Lung (tissue), 12 donors: ENCODE data around the gene RBM27. TPM values are rescaled to one million over a fixed set of nuclear protein-coding genes. Genes with fewer than 3 reads are reported as not detected.
"Not testable (repeated sequence)": the region's sequence is repeated elsewhere in the genome, so short reads cannot be mapped to it uniquely, and the experiment has no call there.

ENCODE experiments used
- ATAC-seq: fragments of 200-7000 bp; cut with Tn5 transposase; one replicate; pipeline ENCODE4 v1.9.1; 2020; ENCODE audit warnings: moderate number of reproducible peaks; ENCODE audit not compliant: insufficient read depth, low FRiP score
- DNase-seq, 3 donors: peaks; one replicate each; pipeline ENCODE4 v3.0.0-alpha.2; 2013 to 2017
- H3K27ac ChIP-seq, 2 donors: one replicate each; pipeline ENCODE4 v1.5.1; 2013; ENCODE audit warnings: mild to moderate bottlenecking in 2 of 2, moderate library complexity in 2 of 2, control low read depth in 1 of 2, inconsistent platforms in 1 of 2, low read depth in 1 of 2, low read length in 1 of 2
- H3K27me3 ChIP-seq, 3 donors: one replicate each; pipeline ENCODE4 v1.5.1; 2013; ENCODE audit warnings: low read length in 2 of 3; ENCODE audit not compliant: control insufficient read depth in 3 of 3, insufficient read depth in 3 of 3
- H3K36me3 ChIP-seq, 4 donors: one replicate each; pipeline ENCODE4 v1.5.1; 2013; ENCODE audit warnings: low read length in 4 of 4, mild to moderate bottlenecking in 1 of 4, moderate library complexity in 1 of 4; ENCODE audit not compliant: control insufficient read depth in 4 of 4, insufficient read depth in 4 of 4
- H3K4me1 ChIP-seq, 5 donors: one replicate each; pipeline ENCODE4 v1.5.1; 2013; ENCODE audit warnings: low read length in 5 of 5, mild to moderate bottlenecking in 2 of 5, moderate library complexity in 1 of 5; ENCODE audit not compliant: control insufficient read depth in 5 of 5, insufficient read depth in 5 of 5
- H3K4me3 ChIP-seq: one replicate; pipeline ENCODE4 v1.5.1; 2013; ENCODE audit warnings: mild to moderate bottlenecking, control low read depth, moderate library complexity
- H3K9ac ChIP-seq, 2 donors: one replicate each; pipeline ENCODE4 v1.5.1; 2013; ENCODE audit warnings: low read length in 2 of 2, control low read depth in 1 of 2; ENCODE audit not compliant: insufficient read depth in 1 of 2
- H3K9me3 ChIP-seq, 4 donors: one replicate each; pipeline ENCODE4 v1.5.1; 2013; ENCODE audit warnings: low read length in 3 of 4, mild to moderate bottlenecking in 1 of 4, moderate library complexity in 1 of 4; ENCODE audit not compliant: control insufficient read depth in 4 of 4, insufficient read depth in 3 of 4
- CTCF ChIP-seq: IDR thresholded peaks from 2 replicates; pipeline ENCODE4 v1.5.1; 2012; ENCODE audit warnings: mild to moderate bottlenecking; ENCODE audit errors: control extremely low read depth, extremely low read depth
- WGBS, 2 donors: extraction: QIAGEN DNeasy Blood & Tissue Kit; methylation state at CpG; one replicate each; pipeline ENCODE4 v1.1.7; 2013; 5-methylcytosine and 5-hydroxymethylcytosine counted together
- polyA plus RNA-seq, 2 donors: library from polyadenylated mRNA; stranded (reverse); fragments of 200-250 nt; gene quantifications; one replicate each; pipeline ENCODE4 v1.2.1, GENCODE V29; 2013
- total RNA-seq, 2 donors: library from RNA; depleted of rRNA in 1 of 2; stranded (reverse); fragments of >200 nt in 1 of 2; gene quantifications; one replicate each; pipeline ENCODE4 v1.2.1, GENCODE V29; 2014 to 2021
- donor health status: control.
- donor health status: control.
- donor health status: Bipolar disorder and iron deficiency.
- donor health status: healthy.
- donor health status: DM: yes; HTN: yes; CAD: no.

Gene RBM27
- total and polyA plus RNA-seq, 4 donors = 6.2 to 41.8 (median 9.7) TPM

- no peak overlapping the region for H3K4me3 ChIP-seq
- peaks cover 18 to 38% (median 33%) of the 10 kb centered on the region in 4 donors for H3K36me3 ChIP-seq
- ATAC-seq (no peak), DNase-seq (no peak)
- peaks cover 0 to 3% (median 0%) of the 10 kb centered on the region in 4 donors for H3K9me3 ChIP-seq
- 94 to 97% methylated on average over 1 of the region's 1 CpG for WGBS, 2 donors
- no peaks in the 10 kb centered on the region for H3K27me3 ChIP-seq
- TF ChIP-seq CTCF = no peak
- H3K27ac ChIP-seq = no peak overlapping the region
- H3K9ac ChIP-seq = no peak overlapping the region
- H3K4me1 ChIP-seq = no peaks in the 10 kb centered on the region
Measured at GRCh38 chr5:146165460-146165859, 37.9 kb upstream of the RBM27 start.

GRCh38 chr5:146165903-146166302, 37.5 kb upstream of the RBM27 start:
- WGBS, 2 donors = 83 to 96% methylated on average over 1 of the region's 1 CpG
- no peak for ATAC-seq
- TF ChIP-seq CTCF = no peak
- H3K4me1 ChIP-seq = no peaks in the 10 kb centered on the region
- H3K9ac ChIP-seq = no peak overlapping the region
- no peaks in the 10 kb centered on the region for H3K27me3 ChIP-seq
- H3K27ac ChIP-seq = no peak overlapping the region
- H3K36me3 ChIP-seq = peaks cover 19 to 40% (median 37%) of the 10 kb centered on the region in 4 donors
- peaks cover 0 to 3% (median 0%) of the 10 kb centered on the region in 4 donors for H3K9me3 ChIP-seq
- DNase-seq = no peak
- H3K4me3 ChIP-seq = no peak overlapping the region

- no peak for TF ChIP-seq CTCF
- Histone ChIP-seq H3K27me3 (no peaks in the 10 kb centered on the region), H3K4me1 (peaks cover 0 to 1% (median 0%) of the 10 kb centered on the region in 5 donors), H3K4me3 (no peak overlapping the region), H3K9ac (no peak overlapping the region), H3K27ac (no peak overlapping the region), H3K9me3 (no peaks in the 10 kb centered on the region), H3K36me3 (peaks cover 13 to 29% (median 25%) of the 10 kb centered on the region in 4 donors)
- ATAC-seq = no peak
- no peak for DNase-seq
Measured at GRCh38 chr5:146169076-146169475, 34.3 kb upstream of the RBM27 start.

- not testable (repeated sequence) for H3K9me3 ChIP-seq, H3K9ac ChIP-seq, ATAC-seq, H3K4me1 ChIP-seq, H3K27me3 ChIP-seq, H3K27ac ChIP-seq, H3K4me3 ChIP-seq, DNase-seq
- H3K36me3 ChIP-seq = peaks cover 16 to 23% (median 17%) of the 10 kb centered on the region in 4 donors
- 84 to 96% methylated on average over 8 of the region's 8 CpGs for WGBS, 2 donors
Measured at GRCh38 chr5:146173049-146173448, 30.4 kb upstream of the RBM27 start.
